ENCODE data around the gene ZMIZ1. TPM values are rescaled to one million over a fixed set of nuclear protein-coding genes. Genes with fewer than 3 reads are reported as not detected.
A peak's percentile ranks its signal among the peaks of the same experiment; 100 is the strongest.

ZMIZ1 gene
- total RNA-seq, 2 experiments from 2014 or later, result 14.6 to 15.5 TPM

DNA sequence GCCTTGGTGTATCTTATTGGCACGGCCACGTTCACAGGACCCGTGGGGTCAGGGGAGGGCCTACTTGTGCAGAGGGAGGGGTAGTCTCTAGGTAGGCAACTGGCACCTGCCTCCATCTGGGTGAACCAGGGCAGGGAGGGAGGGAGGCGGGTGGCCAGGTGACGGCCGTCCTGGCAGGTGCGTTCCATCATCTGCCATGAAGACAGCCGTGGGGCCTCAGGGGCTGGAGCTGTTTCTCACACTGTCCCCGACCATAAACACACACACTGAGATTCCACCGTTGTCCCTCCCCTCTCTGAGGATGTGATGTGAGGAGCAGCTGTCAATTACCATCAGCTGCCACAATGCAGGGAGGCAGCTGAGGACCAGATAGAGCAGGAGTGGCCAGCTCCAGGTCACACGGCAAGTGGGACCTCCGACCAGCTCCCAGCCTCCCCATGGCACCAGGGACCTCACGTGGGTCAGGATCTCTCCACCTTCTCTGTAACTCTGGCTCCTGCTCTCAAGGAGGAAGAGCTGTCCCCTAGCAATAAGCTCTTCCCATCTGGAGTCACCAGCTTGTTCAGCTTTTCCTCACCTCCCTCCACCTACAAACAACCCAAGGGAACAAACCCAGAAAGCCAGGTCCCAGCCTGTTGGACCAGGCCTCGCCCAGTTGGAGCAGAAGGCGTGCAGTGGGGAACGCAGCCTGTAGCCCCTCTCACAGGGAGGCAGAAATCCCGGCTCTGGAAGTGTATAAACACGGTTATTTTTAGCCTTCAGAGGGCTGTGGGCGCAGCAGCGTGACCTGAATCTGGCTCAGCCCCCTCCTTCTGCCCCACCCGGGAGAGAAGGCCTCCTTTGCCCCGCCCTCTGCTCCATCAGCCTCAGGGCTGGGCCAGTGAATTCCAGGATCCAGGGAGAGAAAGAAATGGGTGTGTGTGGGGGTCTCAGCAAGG, 33.1 kb downstream of the ZMIZ1 start:
- Mint-ChIP-seq H3K36me3 (ENCODE audit: low read depth) (no peaks in the 10 kb centered on the region), H3K9me3 (no peaks in the 10 kb centered on the region), H3K4me1 (ENCODE audit: low read depth) (peaks cover 71% of the 10 kb centered on the region), H3K27me3 (no peaks in the 10 kb centered on the region), H3K27ac (no peak overlapping the region), H3K4me3 (no peak overlapping the region)
- H3K4me3 ChIP-seq (ENCODE audit: low read length), result no peak overlapping the region
- intact Hi-C loops (cut with DNase I, micrococcal nuclease), result no loop called here
- H3K27me3 ChIP-seq (ENCODE audit: control insufficient read depth in 1 of 2, insufficient read depth in 2 of 2, low read length in 2 of 2), result no peaks in the 10 kb centered on the region
- H3K9me3 ChIP-seq (ENCODE audit: control insufficient read depth in 1 of 2, insufficient read depth in 1 of 2, low read length in 2 of 2), result no peaks in the 10 kb centered on the region
- H3K27ac ChIP-seq (ENCODE audit: low read depth in 1 of 2, low read length in 2 of 2), result no peak overlapping the region
- DNase-seq (no peak), ATAC-seq (ENCODE audit: poor library complexity) (no peak)
- no peaks in the 10 kb centered on the region for H3K36me3 ChIP-seq (ENCODE audit: insufficient read depth, low read length)
- ChIA-PET CTCF (no interaction called here), POLR2A (interaction anchor here (1.0 kb wide), 1 partner anchor 36 kb away, joined by 3 read pairs; no protein-coding TSS in a partner anchor)
- peaks cover 59% of the 10 kb centered on the region for H3K4me1 ChIP-seq (ENCODE audit: insufficient read depth, low read length)
- TF ChIP-seq CTCF (IDR thresholded peaks at IDR 0.05), result no peak

- H3K4me1 ChIP-seq (ENCODE audit: insufficient read depth, low read length), result peaks cover 59% of the 10 kb centered on the region
- no peaks in the 10 kb centered on the region for H3K27me3 ChIP-seq (ENCODE audit: control insufficient read depth in 1 of 2, insufficient read depth in 2 of 2, low read length in 2 of 2)
- ATAC-seq (ENCODE audit: poor library complexity) (no peak), DNase-seq (no peak)
- H3K9me3 Mint-ChIP-seq, result no peaks in the 10 kb centered on the region
- POLR2A ChIA-PET, result interaction anchor here (1.0 kb wide), 1 partner anchor 36 kb away, joined by 3 read pairs; no protein-coding TSS in a partner anchor
- no peak overlapping the region for H3K4me3 ChIP-seq (ENCODE audit: low read length)
- TF ChIP-seq CTCF (IDR thresholded peaks at IDR 0.05), result no peak
- no peak overlapping the region for H3K27ac Mint-ChIP-seq
- H3K36me3 ChIP-seq (ENCODE audit: insufficient read depth, low read length), result no peaks in the 10 kb centered on the region
- H3K27me3 Mint-ChIP-seq, result no peaks in the 10 kb centered on the region
- no peaks in the 10 kb centered on the region for H3K9me3 ChIP-seq (ENCODE audit: control insufficient read depth in 1 of 2, insufficient read depth in 1 of 2, low read length in 2 of 2)
- peak overlapping the region; percentile 30 for H3K4me3 Mint-ChIP-seq
- CTCF ChIA-PET, result no interaction called here
- no peaks in the 10 kb centered on the region for H3K36me3 Mint-ChIP-seq (ENCODE audit: low read depth)
- peaks cover 69% of the 10 kb centered on the region for H3K4me1 Mint-ChIP-seq (ENCODE audit: low read depth)
- intact Hi-C loops (cut with DNase I, micrococcal nuclease), result no loop called here
- H3K27ac ChIP-seq (ENCODE audit: low read depth in 1 of 2, low read length in 2 of 2), result no peak overlapping the region
Observed at GRCh38 chr10:79102498-79102874, 33.7 kb downstream of the ZMIZ1 start.

DNA sequence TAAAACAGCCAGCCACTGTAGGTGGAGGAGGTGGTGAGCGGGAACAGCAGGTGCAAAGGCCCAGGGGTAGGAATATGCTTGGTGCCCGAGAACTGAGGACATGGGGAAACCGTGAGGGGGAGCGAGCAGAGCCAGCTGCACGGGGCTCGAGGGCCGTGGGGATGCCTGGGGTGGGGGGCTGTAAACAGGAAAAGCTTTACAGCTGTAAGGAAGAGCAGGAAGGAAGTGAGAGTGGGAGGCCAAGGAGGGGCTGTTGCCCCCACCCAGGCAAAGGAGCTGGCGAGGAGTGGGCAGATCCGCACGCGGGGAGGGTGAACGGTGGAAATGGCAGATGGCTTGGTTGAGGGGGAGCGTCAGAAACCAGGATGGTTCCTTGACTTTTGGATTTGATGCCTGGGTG, 34.4 kb downstream of the ZMIZ1 start:
- ATAC-seq (ENCODE audit: poor library complexity), result no peak
- peaks cover 62% of the 10 kb centered on the region for H3K4me1 Mint-ChIP-seq (ENCODE audit: low read depth)
- intact Hi-C loops (cut with DNase I, micrococcal nuclease), result no loop called here
- Histone ChIP-seq H3K4me3 (ENCODE audit: low read length) (no peak overlapping the region), H3K4me1 (ENCODE audit: insufficient read depth, low read length) (peaks cover 59% of the 10 kb centered on the region), H3K9me3 (ENCODE audit: control insufficient read depth in 1 of 2, insufficient read depth in 1 of 2, low read length in 2 of 2) (no peaks in the 10 kb centered on the region), H3K36me3 (ENCODE audit: insufficient read depth, low read length) (no peaks in the 10 kb centered on the region), H3K27me3 (ENCODE audit: control insufficient read depth in 1 of 2, insufficient read depth in 2 of 2, low read length in 2 of 2) (no peaks in the 10 kb centered on the region), H3K27ac (ENCODE audit: low read depth in 1 of 2, low read length in 2 of 2) (no peak overlapping the region)
- no peaks in the 10 kb centered on the region for H3K36me3 Mint-ChIP-seq (ENCODE audit: low read depth)
- TF ChIP-seq CTCF (IDR thresholded peaks at IDR 0.05), result no peak
- no peaks in the 10 kb centered on the region for H3K9me3 Mint-ChIP-seq
- H3K27ac Mint-ChIP-seq, result no peak overlapping the region
- H3K27me3 Mint-ChIP-seq, result no peaks in the 10 kb centered on the region
- ChIA-PET CTCF (no interaction called here), POLR2A (interaction anchor here (1.0 kb wide), 1 partner anchor 37 kb away, joined by 3 read pairs; no protein-coding TSS in a partner anchor)
- DNase-seq, result no peak
- peak overlapping the region; percentile 30 for H3K4me3 Mint-ChIP-seq

Measured in CD4-positive, alpha-beta T cell (primary cell).